ENCODE data around the gene ATP13A2.

The ATP13A2 gene

GRCh38 chr1:17031436-17031835 is 19.7 kb upstream of the ATP13A2 start:
- DNase-seq: no peak

GRCh38 chr1:17030206-17030605 is 18.5 kb upstream of the ATP13A2 start:
- DNase-seq: no peak

GRCh38 chr1:17028662-17029188 is 17.0 kb upstream of the ATP13A2 start:
- no peak for DNase-seq

GRCh38 chr1:17027900-17028299 is 16.2 kb upstream of the ATP13A2 start:
- DNase-seq: no peak

- no peak for DNase-seq
These were observed 15.7 kb upstream of the ATP13A2 start for GRCh38 chr1:17027403-17027802.

- no peak for DNase-seq
These were observed 13.0 kb upstream of the ATP13A2 start for GRCh38 chr1:17024721-17025120.

- no peak for DNase-seq
These were observed 11.8 kb upstream of the ATP13A2 start for GRCh38 chr1:17023573-17023972.

GRCh38 chr1:17023102-17023501 is 11.4 kb upstream of the ATP13A2 start:
- no peak for DNase-seq

GRCh38 chr1:17021896-17022295 is 10.2 kb upstream of the ATP13A2 start:
- no peak for DNase-seq

- DNase-seq: no peak
These were observed 8.8 kb upstream of the ATP13A2 start for GRCh38 chr1:17020502-17020901.

GRCh38 chr1:17018849-17019248 is 7.1 kb upstream of the ATP13A2 start:
- DNase-seq: no peak

GRCh38 chr1:17017435-17017834 is 5.7 kb upstream of the ATP13A2 start:
- DNase-seq: no peak

GRCh38 chr1:17016317-17016661 is 4.6 kb upstream of the ATP13A2 start:
- DNase-seq: no peak

GRCh38 chr1:17014671-17015567 is 3.2 kb upstream of the ATP13A2 start:
- no peak for DNase-seq

GRCh38 chr1:17013491-17014320 is 2.0 kb upstream of the ATP13A2 start:
- no peak for DNase-seq

GRCh38 chr1:17012775-17013490 is 1.2 kb upstream of the ATP13A2 start:
- DNase-seq: no peak

- DNase-seq: no peak
These were observed 663 bp downstream of the ATP13A2 start for GRCh38 chr1:17011092-17011438.

GRCh38 chr1:17009706-17010105 is 2.0 kb downstream of the ATP13A2 start:
- DNase-seq: no peak

- DNase-seq: no peak
These were observed 3.4 kb downstream of the ATP13A2 start for GRCh38 chr1:17008208-17008855.

- DNase-seq: no peak
These were observed 4.6 kb downstream of the ATP13A2 start for GRCh38 chr1:17007121-17007520.

- DNase-seq: no peak
These were observed 6.4 kb downstream of the ATP13A2 start for GRCh38 chr1:17005365-17005740.

GRCh38 chr1:17004466-17005364 is 7.0 kb downstream of the ATP13A2 start:
- no peak for DNase-seq
